Smooth muscle cell (in vitro differentiated cells): ENCODE measurements around the gene SURF6. TPM values are rescaled to one million over a fixed set of nuclear protein-coding genes. Genes with fewer than 3 reads are reported as not detected.

Experiments
- DNase-seq: peaks from one replicate; lab custom pipeline; 2025; ENCODE audit not compliant: unreplicated experiment; lab: John Stamatoyannopoulos, UW
- H2AFZ ChIP-seq: fragments of 200-600 bp; sonication (generic); 2 replicates; pipeline ENCODE4 v1.6.0; 2016; ENCODE audit warnings: antibody characterized with exemption, low read depth, mild to moderate bottlenecking
- H3F3A ChIP-seq: fragments of 200-600 bp; sonication (generic); 2 replicates; pipeline ENCODE4 v1.6.0; 2017; ENCODE audit warnings: antibody characterized with exemption, low read depth
- H3K27ac ChIP-seq: fragments of 200-600 bp; sonication (generic); 2 replicates; pipeline ENCODE4 v1.5.1; 2016; ENCODE audit warnings: low read depth, mild to moderate bottlenecking
- H3K27me3 ChIP-seq: fragments of 200-600 bp; sonication (generic); 2 replicates; pipeline ENCODE4 v1.6.1; 2016; ENCODE audit warnings: low read depth, mild to moderate bottlenecking
- H3K36me3 ChIP-seq: fragments of 200-600 bp; sonication (generic); 2 replicates; pipeline ENCODE4 v1.5.1; 2016; ENCODE audit warnings: low read depth
- H3K4me1 ChIP-seq: fragments of 200-600 bp; sonication (generic); 2 replicates; pipeline ENCODE4 v1.5.1; 2016; ENCODE audit warnings: low read depth
- H3K4me2 ChIP-seq: fragments of 200-600 bp; sonication (generic); 2 replicates; pipeline ENCODE4 v1.6.0; 2016; ENCODE audit warnings: mild to moderate bottlenecking
- H3K4me3 ChIP-seq: fragments of 200-600 bp; sonication (generic); 2 replicates; pipeline ENCODE4 v1.5.1; 2016; ENCODE audit warnings: mild to moderate bottlenecking
- H3K79me2 ChIP-seq: fragments of 200-600 bp; sonication (generic); 2 replicates; pipeline ENCODE4 v1.6.0; 2016; ENCODE audit warnings: low read depth, mild to moderate bottlenecking
- H3K9ac ChIP-seq: fragments of 200-600 bp; sonication (generic); 2 replicates; pipeline ENCODE4 v1.6.0; 2016; ENCODE audit warnings: low read depth
- H3K9me3 ChIP-seq: fragments of 200-600 bp; sonication (generic); replicated peaks from 2 replicates; pipeline ENCODE4 v1.5.1; 2016; ENCODE audit warnings: low read depth
- H4K20me1 ChIP-seq: fragments of 200-600 bp; sonication (generic); 2 replicates; pipeline ENCODE4 v1.6.0; 2016; ENCODE audit warnings: low read depth
- WGBS: methylation state at CpG from one replicate; pipeline ENCODE4 v1.1.7; 2016; ENCODE audit warnings: low lambda C conversion rate; 5-methylcytosine and 5-hydroxymethylcytosine counted together
- polyA plus RNA-seq: library from polyadenylated mRNA; unstranded; fragments of >200 nt; fragmentation: Nextera tagmentation; extraction: Ambion mirVana; gene quantifications from 2 replicates; pipeline ENCODE4 v1.2.1, GENCODE V29; 2016
- total RNA-seq: library from RNA; depleted of rRNA; stranded (reverse); fragments of >200 nt; gene quantifications from 2 replicates; pipeline ENCODE4 v1.2.3, GENCODE V29; 2014
- TF ChIP-seq, protein P1 (sequence below): fragments of 200-600 bp; sonication (generic); IDR thresholded peaks from 2 replicates; pipeline ENCODE4 v1.5.1; 2017; ENCODE audit warnings: borderline replicate concordance, mild to moderate bottlenecking, antibody characterized with exemption; ENCODE audit not compliant: insufficient read depth, poor library complexity, severe bottlenecking

The SURF6 gene
- total and polyA plus RNA-seq, 2 experiments from 2014 or later = 8.1 to 17.8 TPM

DNA sequence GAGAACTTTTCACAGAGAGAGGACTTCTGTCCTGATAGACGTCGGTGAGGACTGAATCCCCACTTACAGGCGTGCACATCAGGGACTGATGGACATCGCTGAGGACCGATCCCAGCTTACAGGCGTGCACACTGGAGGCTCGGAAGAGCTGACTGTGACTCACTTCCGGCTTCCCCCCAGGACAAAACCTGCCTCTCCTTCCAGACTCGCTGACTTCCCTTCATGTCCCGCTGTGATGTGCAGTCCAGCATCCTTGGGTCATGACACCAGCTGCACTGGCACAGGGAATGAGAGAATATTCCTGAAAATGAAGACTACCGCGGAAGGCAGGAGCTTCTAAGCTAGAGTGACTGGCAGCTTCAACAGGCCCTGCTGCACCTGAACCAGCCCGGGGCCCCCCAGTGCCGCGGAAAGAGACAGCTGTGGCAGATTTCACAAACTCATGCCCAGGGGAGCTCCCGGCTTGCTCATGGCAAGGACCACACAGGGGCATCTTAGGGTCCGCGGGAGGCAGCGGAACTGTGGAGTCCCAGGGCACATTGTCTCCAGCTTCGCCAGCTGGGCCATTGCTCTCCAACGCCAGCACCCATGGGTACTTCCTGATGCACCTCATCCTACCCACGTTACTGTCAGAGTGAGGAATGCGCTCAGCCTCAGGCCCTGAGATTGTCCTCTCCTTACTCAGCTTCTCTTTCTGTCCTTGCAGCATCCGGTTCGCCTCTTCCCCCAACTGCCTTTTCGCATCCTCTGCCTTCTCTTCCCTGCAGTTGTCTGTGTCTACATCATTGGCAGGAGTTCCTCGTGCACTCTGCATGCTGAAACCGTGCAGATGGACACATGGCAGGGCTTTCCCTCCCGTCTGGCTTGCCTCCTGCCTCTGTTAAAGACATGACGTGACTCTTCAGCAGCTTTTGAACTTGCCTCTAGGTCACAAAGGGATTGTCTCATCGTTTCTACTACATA, 29.5 kb downstream of the SURF6 start:
- no peak overlapping the region for H2AFZ ChIP-seq
- H3K36me3 ChIP-seq = no peaks in the 10 kb centered on the region
- no peak for DNase-seq
- H3F3A ChIP-seq = no peaks in the 10 kb centered on the region
- no peaks in the 10 kb centered on the region for H3K9me3 ChIP-seq
- no peaks in the 10 kb centered on the region for H4K20me1 ChIP-seq
- H3K27ac ChIP-seq = no peak overlapping the region
- H3K4me1 ChIP-seq = no peaks in the 10 kb centered on the region
- no peaks in the 10 kb centered on the region for H3K79me2 ChIP-seq
- no peak overlapping the region for H3K9ac ChIP-seq
- no peak overlapping the region for H3K4me3 ChIP-seq
- WGBS = 86% methylated on average over 31 of the region's 31 CpGs
- TF ChIP-seq, protein P1, sequence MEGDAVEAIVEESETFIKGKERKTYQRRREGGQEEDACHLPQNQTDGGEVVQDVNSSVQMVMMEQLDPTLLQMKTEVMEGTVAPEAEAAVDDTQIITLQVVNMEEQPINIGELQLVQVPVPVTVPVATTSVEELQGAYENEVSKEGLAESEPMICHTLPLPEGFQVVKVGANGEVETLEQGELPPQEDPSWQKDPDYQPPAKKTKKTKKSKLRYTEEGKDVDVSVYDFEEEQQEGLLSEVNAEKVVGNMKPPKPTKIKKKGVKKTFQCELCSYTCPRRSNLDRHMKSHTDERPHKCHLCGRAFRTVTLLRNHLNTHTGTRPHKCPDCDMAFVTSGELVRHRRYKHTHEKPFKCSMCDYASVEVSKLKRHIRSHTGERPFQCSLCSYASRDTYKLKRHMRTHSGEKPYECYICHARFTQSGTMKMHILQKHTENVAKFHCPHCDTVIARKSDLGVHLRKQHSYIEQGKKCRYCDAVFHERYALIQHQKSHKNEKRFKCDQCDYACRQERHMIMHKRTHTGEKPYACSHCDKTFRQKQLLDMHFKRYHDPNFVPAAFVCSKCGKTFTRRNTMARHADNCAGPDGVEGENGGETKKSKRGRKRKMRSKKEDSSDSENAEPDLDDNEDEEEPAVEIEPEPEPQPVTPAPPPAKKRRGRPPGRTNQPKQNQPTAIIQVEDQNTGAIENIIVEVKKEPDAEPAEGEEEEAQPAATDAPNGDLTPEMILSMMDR = no peak
- H3K4me2 ChIP-seq = no peak overlapping the region
- no peaks in the 10 kb centered on the region for H3K27me3 ChIP-seq

DNA sequence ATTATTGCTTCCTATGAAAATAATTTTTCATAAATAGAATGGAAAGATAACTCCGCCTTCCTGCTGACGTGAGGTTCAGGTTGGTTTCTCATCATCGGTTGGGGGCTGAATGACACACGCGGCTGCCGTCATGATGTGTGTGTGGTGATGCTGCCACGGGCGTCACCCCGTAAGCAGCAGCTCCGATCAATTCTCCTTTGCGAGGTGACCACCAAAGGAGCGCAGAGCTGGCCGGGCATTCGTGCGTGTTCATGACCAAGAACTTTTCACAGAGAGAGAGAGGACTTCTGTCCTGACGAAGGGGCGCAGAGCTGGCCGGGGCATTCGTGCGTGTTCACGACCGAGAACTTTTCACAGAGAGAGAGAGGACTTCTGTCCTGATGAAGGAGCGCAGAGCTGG, 30.3 kb downstream of the SURF6 start:
- WGBS = 86% methylated on average over 20 of the region's 23 CpGs
- H3K27me3 ChIP-seq = no peaks in the 10 kb centered on the region
- no peak overlapping the region for H3K27ac ChIP-seq
- no peaks in the 10 kb centered on the region for H3K79me2 ChIP-seq
- H2AFZ ChIP-seq = no peak overlapping the region
- H3F3A ChIP-seq = no peaks in the 10 kb centered on the region
- no peaks in the 10 kb centered on the region for H3K36me3 ChIP-seq
- H4K20me1 ChIP-seq = no peaks in the 10 kb centered on the region
- TF ChIP-seq, protein P1 = no peak
- DNase-seq = no peak
- no peak overlapping the region for H3K4me3 ChIP-seq
- no peaks in the 10 kb centered on the region for H3K4me1 ChIP-seq
- no peak overlapping the region for H3K4me2 ChIP-seq
- H3K9ac ChIP-seq = no peak overlapping the region
- no peaks in the 10 kb centered on the region for H3K9me3 ChIP-seq

DNA sequence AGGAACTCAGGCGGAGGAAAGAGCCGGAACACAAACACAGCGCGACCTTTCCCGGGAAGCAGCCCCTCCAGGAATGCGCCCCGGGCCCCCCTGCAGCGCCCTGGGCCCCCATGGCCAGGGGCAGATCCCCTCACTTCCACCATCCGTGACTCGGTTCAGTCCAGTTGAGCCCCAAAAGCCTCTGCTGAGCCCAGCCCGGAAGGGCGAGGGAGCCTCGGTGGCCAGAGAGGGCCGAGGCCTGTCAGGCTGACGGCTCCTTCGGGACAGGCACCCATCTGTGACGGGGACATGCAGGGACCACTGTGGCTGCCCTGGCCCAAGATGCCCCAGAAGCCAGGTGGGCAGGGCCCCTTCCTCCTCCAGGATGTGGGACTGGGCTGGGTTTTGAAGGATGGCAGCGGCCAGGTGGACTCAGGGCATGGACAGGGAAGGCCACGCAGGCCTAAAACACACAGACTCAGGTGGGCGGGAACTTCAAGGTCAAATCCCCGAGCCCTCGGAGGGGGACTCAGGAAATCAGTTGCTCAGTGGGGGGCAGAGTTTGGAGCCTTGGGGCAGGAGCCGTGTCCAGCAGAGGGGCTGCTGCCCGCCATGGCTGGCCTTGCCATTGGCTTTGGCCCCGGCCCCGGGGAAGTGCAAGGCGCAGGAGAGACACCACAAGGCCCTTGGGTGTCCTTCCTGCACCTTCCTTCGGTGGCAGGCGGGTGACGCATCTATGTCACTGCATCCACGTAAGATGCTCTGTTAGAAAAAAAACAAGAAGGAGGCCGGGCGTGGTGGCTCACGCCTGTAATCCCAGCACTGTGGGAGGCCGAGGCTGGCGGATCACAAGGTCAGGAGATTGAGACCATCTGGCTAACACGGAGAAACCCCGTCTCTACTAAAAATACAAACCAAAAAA, 31.3 kb downstream of the SURF6 start:
- TF ChIP-seq, protein P1 = no peak
- H3K4me3 ChIP-seq = no peak overlapping the region
- H3K9me3 ChIP-seq = no peaks in the 10 kb centered on the region
- no peaks in the 10 kb centered on the region for H3K36me3 ChIP-seq
- no peaks in the 10 kb centered on the region for H3K27me3 ChIP-seq
- no peaks in the 10 kb centered on the region for H4K20me1 ChIP-seq
- no peak for DNase-seq
- WGBS = 95% methylated on average over 38 of the region's 38 CpGs
- no peak overlapping the region for H2AFZ ChIP-seq
- no peak overlapping the region for H3K9ac ChIP-seq
- H3F3A ChIP-seq = no peaks in the 10 kb centered on the region
- H3K79me2 ChIP-seq = no peaks in the 10 kb centered on the region
- no peak overlapping the region for H3K27ac ChIP-seq
- H3K4me2 ChIP-seq = no peak overlapping the region
- H3K4me1 ChIP-seq = no peaks in the 10 kb centered on the region
